Brain pericyte (primary cell): ENCODE measurements around the gene TEX26.

Source experiments
- DNase-seq: peaks from one replicate; pipeline ENCODE4 v3.0.0-alpha.2; 2012; ENCODE audit warnings: low read depth, low spot score

The TEX26 gene

DNA sequence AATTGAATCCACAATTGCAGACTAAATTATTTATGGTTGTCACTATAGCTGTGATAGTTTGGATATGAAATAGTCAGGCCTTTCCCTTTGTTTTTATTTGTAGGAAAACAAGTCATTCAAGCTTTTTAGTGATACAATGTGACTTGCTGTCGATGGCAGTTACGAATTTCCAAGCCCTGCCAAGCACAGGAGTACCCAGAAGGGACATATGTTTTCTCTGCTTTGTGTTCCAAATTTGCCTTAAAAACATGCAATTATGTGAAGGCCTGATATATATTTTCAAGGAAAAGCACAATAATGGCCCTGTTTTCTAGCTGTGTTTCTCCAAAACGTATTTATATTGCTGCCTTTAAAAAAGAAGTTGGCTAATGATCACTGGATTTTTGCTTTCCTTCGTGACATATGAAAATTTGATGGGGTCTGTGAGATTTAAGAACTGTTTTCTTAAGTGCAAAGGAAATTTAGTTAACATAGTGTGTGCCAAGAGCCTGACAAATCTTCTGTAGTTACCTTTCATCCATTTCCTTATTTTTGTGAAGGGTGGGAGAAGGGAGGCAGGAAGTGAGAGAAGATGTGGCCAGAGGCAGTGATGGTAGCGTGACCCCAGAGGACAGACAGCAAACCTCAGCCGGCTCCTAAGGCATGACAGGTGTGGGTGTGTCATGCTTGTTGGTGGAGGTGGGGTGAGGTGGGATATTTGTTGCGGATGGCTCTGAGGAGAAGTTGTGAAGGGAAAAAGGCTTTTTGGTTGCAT is 79.6 kb downstream of the TEX26 start:
- no peak for DNase-seq

GRCh38 chr13:31012655-31013024 is 80.2 kb downstream of the TEX26 start:
- no peak for DNase-seq

DNA sequence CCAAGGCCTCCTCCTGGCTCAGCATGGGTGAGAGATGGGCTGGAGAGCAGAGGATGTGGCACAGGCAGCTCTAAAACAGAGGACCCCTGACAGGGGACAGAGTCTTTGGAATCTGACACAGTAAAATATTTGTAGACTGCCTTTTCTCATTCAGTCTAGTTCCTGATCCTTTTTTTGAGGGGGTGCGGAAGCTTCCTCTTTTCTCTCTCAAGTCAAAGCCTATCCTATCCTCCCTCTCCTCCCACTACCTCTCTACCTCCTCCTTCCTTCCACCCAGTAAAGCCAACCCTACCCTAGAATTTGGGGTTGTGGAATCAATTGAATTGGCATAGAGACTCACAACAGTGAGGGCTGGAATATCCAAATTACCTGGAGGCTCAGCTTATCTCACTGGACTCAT is 82.0 kb downstream of the TEX26 start:
- DNase-seq, result no peak

DNA sequence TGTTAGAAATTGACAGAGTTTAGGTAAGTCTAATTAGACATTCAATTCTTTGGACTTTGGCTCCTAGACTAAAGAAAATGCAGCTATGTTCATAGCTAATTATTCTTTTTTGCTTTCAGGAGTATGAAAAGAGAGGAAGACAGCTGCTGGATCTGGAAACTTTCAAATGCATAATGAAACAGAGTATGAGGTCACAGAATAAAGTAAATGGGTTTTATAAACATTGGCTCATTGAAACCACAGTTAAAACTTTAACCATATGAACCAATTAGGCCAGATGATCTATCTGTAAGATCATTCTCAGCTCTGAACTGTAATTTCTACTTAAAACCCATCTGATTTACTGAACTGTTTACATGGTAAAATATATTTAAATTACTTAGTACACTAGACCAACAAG is 82.7 kb downstream of the TEX26 start:
- DNase-seq, result no peak

DNA sequence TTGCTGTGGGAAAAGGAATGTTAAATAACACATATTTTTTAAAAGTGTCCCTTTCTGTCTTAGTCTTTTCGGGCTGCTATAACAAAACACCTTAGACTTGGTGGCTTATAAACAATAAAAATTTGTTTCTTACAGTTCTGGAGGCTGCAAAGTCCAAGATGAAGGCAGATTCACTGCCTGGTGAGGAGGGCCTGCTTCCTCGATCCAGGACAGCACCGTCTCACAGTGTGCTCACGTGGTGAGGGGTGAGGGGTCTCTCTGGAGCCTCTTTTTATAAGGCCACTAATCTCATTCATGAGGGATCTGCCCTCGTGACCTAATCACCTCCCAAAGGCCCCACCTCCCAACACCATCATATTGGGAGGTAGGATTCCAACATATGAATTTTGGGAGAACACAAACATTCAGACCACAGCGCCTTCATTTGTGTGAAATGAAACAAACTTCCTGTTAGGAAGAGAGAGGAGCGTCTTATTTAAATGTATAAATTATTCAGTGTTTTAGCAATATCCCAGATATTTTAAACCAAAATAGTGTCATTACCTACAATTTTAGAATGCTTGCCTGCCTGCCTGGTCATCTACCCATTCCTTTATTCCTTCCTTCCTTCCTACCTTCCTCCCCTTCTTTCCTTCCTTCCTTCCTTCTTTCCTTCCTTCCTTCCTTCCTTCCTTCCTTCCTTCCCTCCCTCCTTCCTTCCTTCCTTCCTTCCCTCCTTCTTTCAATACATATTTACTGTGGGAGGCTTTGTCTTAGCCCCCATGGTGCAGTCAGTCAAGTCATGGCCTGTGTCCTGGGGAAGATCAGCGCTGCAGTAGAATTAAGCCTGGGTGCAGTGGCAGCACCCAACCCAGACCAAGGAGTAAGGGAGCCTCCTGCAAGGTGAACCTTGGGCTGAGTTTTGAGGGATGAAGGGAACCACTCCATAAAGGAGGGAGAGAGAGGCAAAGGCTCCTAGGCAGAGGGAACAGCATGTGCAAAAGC is 84.2 kb downstream of the TEX26 start:
- no peak for DNase-seq

- DNase-seq, result no peak
Measured at GRCh38 chr13:31018511-31018910, 86.1 kb downstream of the TEX26 start.

- DNase-seq, result no peak
Measured at GRCh38 chr13:31020996-31021395, 88.5 kb downstream of the TEX26 start.

DNA sequence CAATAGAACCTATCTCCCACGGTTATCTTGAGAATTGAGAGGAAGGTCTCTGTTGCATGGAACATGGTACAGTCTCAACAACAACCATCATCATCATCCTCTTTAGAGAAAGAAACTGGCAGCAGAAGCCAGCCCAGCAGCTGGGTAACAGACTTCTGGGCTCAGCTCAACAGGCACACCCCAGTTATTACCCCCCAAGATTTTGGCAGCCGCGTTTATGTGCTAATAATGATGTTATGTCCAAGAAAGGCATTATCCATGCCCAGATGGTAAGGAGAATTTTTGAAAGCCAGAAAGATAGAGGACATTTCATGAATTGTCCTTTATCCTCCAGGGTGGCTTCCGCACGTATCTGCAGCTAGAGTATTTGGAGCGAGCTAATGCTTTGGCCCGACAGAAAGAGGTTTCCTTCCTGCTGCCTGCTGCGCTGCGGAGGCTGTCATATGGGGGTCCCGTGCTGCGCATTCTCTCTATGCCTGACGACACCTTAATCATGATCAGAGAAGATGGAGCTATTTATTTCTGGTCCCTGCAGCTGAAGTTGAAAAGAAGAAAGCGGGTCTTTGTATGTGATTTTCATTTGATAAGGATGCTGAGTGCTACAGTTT is 89.9 kb downstream of the TEX26 start:
- DNase-seq, result no peak

- DNase-seq, result no peak
Measured at GRCh38 chr13:31022928-31023530, 90.6 kb downstream of the TEX26 start.
